ENCODE data around the gene AMD1.
A peak's percentile ranks its signal among the peaks of the same experiment; 100 is the strongest.

Gene AMD1

DNA sequence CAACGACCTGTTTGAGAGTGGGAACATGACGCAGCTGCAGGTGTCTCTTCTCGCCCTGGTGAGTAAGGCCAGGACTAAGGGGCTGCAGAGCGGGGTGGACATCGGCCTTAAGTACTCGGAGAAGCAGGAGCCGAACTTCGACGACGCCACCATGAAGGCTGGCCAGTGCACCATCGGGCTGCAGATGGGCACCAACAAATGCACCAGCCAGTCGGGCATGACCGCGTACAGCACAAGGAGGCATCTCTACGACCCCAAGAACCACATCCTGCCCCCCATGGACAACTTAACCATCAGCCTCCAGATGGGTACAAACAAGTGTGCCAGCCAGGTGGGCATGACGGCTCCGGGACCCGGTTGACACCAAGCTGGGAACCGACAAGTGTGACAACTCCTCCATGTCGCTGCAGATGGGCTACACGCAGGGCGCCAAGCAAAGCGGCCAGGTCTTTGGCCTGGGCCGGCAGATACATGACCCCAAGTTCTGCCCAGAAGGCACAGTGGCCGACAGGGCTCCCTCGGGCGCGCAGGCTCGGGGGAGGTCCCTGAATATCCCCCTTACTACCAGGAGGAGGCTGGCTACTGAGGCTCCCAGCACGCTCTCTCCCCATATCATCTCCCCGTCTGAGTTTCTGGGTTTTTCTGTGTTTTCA lies 15.9 kb upstream of the AMD1 start:
- no peak overlapping the region for H3K4me3 ChIP-seq (replicated peaks; ENCODE audit: low read depth, low read length)
- no peaks in the 10 kb centered on the region for H3K36me3 ChIP-seq (ENCODE audit: control insufficient read depth, insufficient read depth, low read length)
- H3K27me3 ChIP-seq (replicated peaks; ENCODE audit: control insufficient read depth, insufficient read depth, low read length), result no peaks in the 10 kb centered on the region
- TF ChIP-seq, protein P1, sequence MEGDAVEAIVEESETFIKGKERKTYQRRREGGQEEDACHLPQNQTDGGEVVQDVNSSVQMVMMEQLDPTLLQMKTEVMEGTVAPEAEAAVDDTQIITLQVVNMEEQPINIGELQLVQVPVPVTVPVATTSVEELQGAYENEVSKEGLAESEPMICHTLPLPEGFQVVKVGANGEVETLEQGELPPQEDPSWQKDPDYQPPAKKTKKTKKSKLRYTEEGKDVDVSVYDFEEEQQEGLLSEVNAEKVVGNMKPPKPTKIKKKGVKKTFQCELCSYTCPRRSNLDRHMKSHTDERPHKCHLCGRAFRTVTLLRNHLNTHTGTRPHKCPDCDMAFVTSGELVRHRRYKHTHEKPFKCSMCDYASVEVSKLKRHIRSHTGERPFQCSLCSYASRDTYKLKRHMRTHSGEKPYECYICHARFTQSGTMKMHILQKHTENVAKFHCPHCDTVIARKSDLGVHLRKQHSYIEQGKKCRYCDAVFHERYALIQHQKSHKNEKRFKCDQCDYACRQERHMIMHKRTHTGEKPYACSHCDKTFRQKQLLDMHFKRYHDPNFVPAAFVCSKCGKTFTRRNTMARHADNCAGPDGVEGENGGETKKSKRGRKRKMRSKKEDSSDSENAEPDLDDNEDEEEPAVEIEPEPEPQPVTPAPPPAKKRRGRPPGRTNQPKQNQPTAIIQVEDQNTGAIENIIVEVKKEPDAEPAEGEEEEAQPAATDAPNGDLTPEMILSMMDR (IDR thresholded peaks at IDR 0.05; ENCODE audit: insufficient read depth, low read length, poor library complexity, severe bottlenecking), result no peak
- DNase-seq (ENCODE audit: extremely low read depth, insufficient read length), result no peak

DNA sequence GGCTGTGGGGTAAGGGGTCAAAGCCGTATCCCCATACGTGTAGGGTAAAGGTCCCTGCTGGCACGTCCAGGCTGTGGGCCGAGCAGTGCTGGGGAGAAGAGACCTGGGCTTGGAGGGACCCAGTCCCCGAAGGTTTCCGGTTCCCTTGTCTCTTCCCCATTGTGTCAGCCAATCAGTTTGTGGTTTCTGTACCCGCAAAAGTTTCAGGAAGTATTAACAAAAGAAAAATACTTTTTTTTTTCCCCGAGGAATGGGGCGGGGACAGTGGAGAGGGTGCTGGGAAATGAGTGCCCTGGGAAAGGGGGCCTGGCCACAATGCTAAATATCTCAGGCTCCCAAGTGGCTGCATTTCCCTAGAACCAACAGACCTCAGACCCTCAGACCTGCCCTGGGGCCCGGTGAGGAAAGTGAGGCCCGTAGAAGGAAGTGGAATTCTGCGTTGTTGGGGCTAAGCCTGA lies 15.2 kb upstream of the AMD1 start:
- TF ChIP-seq, protein P1 (IDR thresholded peaks at IDR 0.05; ENCODE audit: insufficient read depth, low read length, poor library complexity, severe bottlenecking), result no peak
- no peaks in the 10 kb centered on the region for H3K27me3 ChIP-seq (replicated peaks; ENCODE audit: control insufficient read depth, insufficient read depth, low read length)
- DNase-seq (ENCODE audit: extremely low read depth, insufficient read length), result no peak
- no peaks in the 10 kb centered on the region for H3K36me3 ChIP-seq (ENCODE audit: control insufficient read depth, insufficient read depth, low read length)
- no peak overlapping the region for H3K4me3 ChIP-seq (replicated peaks; ENCODE audit: low read depth, low read length)

DNA sequence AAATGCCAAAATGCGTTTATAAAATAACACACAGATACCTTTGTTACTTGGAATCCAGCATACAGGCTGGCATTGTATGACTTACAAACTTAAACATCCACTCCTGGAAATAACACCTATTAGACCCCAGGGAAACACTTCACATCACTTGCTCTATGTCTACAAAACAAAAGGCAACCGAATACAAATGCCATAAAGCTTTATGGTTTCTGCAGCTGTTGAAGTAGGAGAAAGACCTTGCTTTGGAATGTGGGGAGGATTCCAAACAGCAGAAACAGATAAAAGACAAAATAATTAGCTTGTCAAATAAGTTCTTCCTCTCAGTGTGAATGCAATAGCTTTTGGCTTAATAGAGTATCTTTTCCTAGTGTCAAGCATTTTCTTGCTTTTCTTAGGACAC lies 9.8 kb upstream of the AMD1 start:
- no peaks in the 10 kb centered on the region for H3K27me3 ChIP-seq (replicated peaks; ENCODE audit: control insufficient read depth, insufficient read depth, low read length)
- H3K4me3 ChIP-seq (replicated peaks; ENCODE audit: low read depth, low read length), result no peak overlapping the region
- TF ChIP-seq, protein P1 (IDR thresholded peaks at IDR 0.05; ENCODE audit: insufficient read depth, low read length, poor library complexity, severe bottlenecking), result no peak
- DNase-seq (ENCODE audit: extremely low read depth, insufficient read length), result no peak
- H3K36me3 ChIP-seq (ENCODE audit: control insufficient read depth, insufficient read depth, low read length), result no peaks in the 10 kb centered on the region

DNA sequence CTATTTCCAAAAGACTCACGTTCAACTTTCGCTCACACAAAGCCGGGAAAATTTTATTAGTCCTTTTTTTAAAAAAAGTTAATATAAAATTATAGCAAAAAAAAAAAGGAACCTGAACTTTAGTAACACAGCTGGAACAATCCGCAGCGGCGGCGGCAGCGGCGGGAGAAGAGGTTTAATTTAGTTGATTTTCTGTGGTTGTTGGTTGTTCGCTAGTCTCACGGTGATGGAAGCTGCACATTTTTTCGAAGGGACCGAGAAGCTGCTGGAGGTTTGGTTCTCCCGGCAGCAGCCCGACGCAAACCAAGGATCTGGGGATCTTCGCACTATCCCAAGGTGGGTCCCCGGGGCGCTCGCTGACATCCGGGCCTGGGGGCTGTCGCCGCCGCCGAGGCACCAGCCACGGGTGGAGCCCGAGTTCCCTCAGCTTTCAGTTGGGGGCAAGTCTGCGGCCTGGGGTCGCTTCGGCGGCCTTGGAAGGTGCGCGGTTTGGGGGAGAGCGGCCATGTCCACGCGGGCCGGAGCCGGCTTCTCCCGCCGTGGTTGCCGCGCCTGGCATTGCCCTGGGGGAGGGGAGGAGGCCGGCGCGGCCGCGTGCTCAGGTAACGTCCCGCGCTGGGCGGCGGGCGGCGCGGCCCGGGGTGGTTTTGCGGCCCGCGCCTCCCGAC lies 429 bp downstream of the AMD1 start:
- Histone ChIP-seq H3K36me3 (ENCODE audit: control insufficient read depth, insufficient read depth, low read length) (no peaks in the 10 kb centered on the region), H3K27me3 (replicated peaks; ENCODE audit: control insufficient read depth, insufficient read depth, low read length) (no peaks in the 10 kb centered on the region), H3K4me3 (replicated peaks; ENCODE audit: low read depth, low read length) (peak overlapping the region; percentile 76)
- peak; percentile 74 for DNase-seq (ENCODE audit: extremely low read depth, insufficient read length)
- TF ChIP-seq, protein P1 (IDR thresholded peaks at IDR 0.05; ENCODE audit: insufficient read depth, low read length, poor library complexity, severe bottlenecking), result no peak

DNA sequence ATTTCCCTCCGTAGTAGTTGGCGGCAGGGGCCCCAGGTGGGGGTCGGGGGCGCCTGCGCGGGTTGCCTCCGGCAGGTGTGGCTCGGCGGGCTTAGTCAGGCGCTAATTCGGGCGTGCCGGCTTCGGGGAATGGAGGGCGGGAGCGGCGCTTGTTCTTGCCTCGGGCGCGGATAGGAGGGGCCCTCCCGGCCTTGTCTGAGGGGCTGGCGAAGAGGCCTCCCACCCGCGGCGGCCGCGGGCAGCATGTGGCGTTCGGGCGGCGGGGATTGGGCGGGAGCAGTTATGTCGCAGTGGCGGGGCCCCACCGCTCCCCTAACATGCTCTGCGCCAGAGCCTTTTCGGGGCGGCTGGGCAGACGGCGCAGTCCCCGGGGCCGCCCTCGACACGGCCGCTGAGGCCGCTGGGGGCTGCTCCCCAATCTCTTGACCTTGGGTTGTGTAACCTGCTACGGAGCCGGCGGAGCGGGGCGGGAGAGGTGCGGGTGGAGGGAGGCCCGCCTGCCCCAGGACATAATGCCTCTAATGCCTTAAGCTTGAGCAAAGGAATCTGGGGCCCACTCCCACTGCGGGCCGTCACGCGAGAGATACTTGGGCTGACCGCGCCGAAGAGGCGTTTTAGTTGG lies 1.1 kb downstream of the AMD1 start:
- peak; percentile 70 for DNase-seq (ENCODE audit: extremely low read depth, insufficient read length)
- H3K27me3 ChIP-seq (replicated peaks; ENCODE audit: control insufficient read depth, insufficient read depth, low read length), result no peaks in the 10 kb centered on the region
- H3K4me3 ChIP-seq (replicated peaks; ENCODE audit: low read depth, low read length), result peak overlapping the region; percentile 76
- H3K36me3 ChIP-seq (ENCODE audit: control insufficient read depth, insufficient read depth, low read length), result no peaks in the 10 kb centered on the region; the same call in 1 of the 2 replicates
- TF ChIP-seq, protein P1 (IDR thresholded peaks at IDR 0.05; ENCODE audit: insufficient read depth, low read length, poor library complexity, severe bottlenecking), result no peak

Data from GM06990 (cell line).